ENCODE data around the gene TXNIP.

Gene TXNIP

GRCh38 chr1:145985502-145986439 lies 10.6 kb downstream of the TXNIP start:
- DNase-seq (ENCODE audit: low read depth, low spot score) = no peak

GRCh38 chr1:145985129-145985501 lies 11.3 kb downstream of the TXNIP start:
- no peak for DNase-seq (ENCODE audit: low read depth, low spot score)

DNA sequence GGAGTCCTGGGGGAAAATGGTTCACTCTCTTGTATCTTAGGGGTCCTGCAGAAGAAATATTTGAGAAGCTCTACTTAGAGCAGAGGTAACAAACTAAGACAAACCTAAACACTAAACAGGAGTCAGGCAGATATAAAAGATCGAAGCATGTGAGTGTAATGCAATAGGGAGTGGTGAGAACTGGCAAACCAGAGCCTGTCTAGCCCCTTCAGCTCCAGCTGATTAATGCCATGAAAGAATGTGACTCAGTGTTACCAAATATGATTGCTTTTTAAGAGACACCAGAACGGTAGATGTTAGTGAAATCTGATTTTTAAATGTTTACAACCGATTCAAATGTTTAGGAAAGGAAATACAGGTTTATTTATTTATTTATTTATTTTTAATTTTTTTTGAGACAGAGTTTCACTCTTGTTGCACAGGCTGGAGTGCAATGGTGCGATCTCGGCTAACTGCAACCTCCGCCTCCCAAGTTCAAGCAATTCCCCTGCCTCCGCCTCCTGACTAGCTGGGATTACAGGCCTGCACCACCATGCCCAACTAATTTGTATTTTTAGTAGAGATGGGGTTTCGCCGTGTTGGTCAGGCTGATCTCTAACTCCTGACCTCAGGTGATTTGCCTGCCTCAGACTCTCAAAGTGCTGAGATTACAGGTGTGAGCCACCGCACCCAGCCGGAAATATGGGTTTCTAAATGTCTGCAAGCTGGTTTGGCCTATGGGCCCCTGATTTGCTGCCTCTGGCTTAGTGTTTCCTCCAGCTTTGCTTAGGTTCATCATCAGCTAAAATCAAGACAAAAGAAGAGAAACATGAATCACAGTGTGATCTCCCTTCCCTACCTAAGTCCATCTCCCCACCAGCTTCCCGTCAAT lies 12.2 kb downstream of the TXNIP start:
- no peak for DNase-seq (ENCODE audit: low read depth, low spot score)

DNA sequence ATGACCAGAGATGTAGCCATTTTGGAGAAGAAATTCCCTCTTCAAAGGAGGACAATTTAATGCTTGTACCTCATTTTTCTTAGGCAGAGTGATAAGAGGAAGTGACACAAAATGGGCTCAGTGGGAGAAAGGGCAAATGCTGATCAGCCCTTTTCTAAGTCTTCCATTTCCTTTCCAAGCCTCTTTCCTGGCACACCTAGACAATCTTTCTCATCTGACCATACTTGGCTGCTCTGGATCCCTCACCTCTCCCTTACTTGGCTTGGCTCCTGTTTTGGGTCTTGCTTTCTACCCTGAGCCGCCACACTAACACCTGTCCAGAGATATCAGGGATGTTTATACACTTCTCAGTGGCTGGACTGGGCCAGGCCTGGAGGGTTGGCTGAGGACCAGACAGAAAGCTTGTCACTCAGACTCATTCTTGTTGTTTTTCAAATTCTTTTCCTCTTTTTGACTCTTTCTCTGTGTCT lies 13.1 kb downstream of the TXNIP start:
- DNase-seq (ENCODE audit: low read depth, low spot score) = no peak

GRCh38 chr1:145982010-145982723 lies 14.2 kb downstream of the TXNIP start:
- no peak for DNase-seq (ENCODE audit: low read depth, low spot score)

GRCh38 chr1:145980457-145980994 lies 15.9 kb downstream of the TXNIP start:
- no peak for DNase-seq (ENCODE audit: low read depth, low spot score)

GRCh38 chr1:145979746-145980456 lies 16.5 kb downstream of the TXNIP start:
- no peak for DNase-seq (ENCODE audit: low read depth, low spot score)

DNA sequence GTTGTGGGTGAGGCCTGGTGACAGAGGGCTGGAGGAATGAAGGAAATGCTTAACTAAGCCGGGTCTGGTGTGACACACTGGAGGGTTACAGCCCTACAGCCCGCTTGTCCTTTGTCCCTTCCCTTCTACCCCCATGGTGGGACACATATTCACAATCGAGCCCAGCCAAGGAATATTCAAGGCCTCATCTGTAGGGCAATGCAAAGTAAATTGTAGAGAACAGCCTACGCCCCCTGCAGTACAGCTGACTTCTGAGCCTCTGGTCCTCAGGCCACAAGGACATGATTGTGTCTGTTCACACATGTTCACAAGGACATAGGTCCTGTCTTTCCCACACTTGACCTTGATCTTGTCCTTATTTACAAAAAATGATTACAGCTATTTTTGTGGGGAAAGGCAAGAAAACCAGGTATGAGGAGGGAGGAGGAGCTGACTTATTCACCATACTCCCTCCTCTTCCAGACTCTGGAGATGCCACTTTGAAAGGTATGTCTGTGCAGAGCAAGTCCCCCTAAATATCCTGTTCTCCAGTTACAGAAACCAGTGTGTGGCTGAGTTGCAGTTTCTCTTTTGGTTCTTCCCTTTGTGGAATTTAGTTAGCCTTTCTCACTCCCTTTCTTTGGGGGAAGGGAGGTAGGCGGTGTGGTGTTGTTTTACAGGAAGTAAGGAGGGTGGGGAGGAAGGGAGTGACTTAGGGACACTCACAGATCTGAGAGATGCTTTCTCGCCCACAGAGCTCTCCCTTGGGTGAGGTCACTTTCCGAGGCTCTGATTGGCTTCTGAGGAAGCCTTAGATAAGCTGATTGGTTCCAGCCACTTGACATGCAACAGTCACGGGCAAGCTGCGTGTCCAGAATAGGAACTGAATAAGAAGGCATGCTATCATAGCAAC lies 17.3 kb downstream of the TXNIP start:
- DNase-seq (ENCODE audit: low read depth, low spot score) = peak; percentile 99

GRCh38 chr1:145978471-145978853 lies 17.9 kb downstream of the TXNIP start:
- DNase-seq (ENCODE audit: low read depth, low spot score) = no peak

- no peak for DNase-seq (ENCODE audit: low read depth, low spot score)
Observed at GRCh38 chr1:145977486-145978470, 18.6 kb downstream of the TXNIP start.

GRCh38 chr1:145977016-145977415 lies 19.4 kb downstream of the TXNIP start:
- DNase-seq (ENCODE audit: low read depth, low spot score) = no peak

- no peak for DNase-seq (ENCODE audit: low read depth, low spot score)
Observed at GRCh38 chr1:145975216-145975615, 21.2 kb downstream of the TXNIP start.

- DNase-seq (ENCODE audit: low read depth, low spot score) = no peak
Observed at GRCh38 chr1:145974721-145975120, 21.7 kb downstream of the TXNIP start.

GRCh38 chr1:145972580-145972979 lies 23.8 kb downstream of the TXNIP start:
- DNase-seq (ENCODE audit: low read depth, low spot score) = no peak

DNA sequence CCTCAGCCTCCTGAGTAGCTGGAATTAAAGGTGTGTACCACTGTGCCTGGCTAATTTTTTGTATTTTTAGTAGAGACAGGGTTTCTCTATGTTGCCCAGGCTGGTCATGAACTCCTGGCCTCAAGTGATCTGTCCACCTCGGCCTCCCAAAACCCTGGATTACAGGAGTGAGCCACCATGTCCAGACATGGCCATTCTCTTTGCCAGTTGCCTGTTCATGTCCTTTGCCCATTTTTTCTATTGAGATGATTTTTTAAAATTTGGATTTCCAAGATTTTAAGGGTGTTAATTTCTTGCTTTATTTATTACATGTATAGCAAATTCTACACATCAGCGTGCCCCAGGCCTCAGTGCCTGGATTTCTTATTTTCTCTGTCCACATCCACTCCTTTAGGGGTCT lies 29.1 kb downstream of the TXNIP start:
- DNase-seq (ENCODE audit: low read depth, low spot score) = no peak

DNA sequence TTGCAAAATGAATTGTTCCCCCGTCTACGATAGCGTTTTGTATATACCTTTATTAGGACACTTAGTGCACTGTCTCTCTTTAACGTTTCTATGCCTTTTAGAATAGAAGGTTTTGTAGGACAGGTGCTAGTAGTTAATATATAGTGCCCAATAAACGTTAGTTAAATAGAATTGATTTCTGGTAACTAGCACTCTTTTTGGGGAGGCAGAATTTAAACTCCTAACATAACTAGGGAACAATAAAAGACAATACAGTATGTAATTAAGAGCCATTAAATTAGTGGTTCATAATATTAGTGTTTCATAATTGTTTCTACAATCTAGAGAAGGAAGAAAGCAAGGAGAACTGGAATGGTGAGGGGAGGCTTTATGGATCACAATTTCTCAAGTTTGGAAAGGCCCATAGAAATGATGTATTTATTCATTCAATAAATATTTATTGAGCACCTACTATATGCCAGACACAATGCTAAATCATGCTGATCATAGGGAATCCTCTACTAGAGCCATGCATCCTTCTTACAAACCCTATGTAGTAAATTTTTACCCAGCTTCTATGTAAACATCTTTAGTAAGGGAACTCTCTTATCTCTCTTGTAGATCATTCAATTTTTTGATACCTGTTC lies 31.1 kb downstream of the TXNIP start:
- no peak for DNase-seq (ENCODE audit: low read depth, low spot score)

- peak; percentile 89 for DNase-seq (ENCODE audit: low read depth, low spot score)
Observed at GRCh38 chr1:145964328-145965118, 31.9 kb downstream of the TXNIP start, which contains the start of the genes ANKRD34A and POLR3GL. TSS of gene ANKRD34A (minus strand) at chr1:145964575. CDS start at chr1:145961759, 2,816 bp downstream. TSS of gene POLR3GL (plus strand) at chr1:145964690. CDS start at chr1:145974866, 10,176 bp downstream.
